ENCODE measurements around the gene SCMH1.

DNA sequence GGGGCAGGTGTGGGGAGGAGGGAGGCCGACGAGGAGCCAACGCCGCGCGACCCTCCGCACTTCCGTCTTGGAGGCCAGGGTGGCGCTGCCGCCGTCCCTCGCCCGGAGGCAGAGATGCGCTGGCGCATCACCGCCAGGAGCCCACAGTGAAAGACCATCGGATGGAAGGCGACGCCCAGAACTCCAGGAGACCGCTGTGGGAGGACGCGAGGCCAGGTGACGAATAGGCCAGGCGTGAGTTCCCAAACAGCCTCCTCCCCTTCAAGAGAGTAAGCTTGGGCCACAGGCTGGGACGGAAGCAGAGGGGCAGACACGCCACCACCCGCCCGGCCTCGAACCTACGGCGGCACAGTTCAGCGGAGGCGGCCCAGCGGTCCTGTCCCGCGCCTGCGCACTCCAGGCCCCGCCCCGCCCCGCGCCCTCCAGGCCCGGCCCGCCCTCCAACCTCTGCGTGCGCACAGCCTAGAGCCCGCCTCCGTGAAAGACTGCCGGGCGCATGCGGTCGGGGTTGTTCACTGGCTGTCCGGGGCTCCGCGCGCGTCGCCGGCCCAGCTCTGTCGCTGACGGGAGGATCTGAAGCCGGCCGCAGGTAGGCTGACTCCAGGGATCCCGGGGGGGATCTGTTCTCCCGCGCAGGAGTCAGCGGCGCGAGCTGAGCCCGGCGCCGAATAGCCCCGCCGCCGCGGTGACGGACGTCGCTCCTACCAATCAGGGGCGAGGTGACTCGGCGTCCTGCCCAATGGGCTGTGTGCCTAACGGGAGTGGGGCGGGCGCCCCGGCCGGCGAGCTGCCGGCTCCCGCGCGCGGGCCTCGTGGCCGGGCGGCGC lies 262.7 kb downstream of the SCMH1 start, which contains the start of gene CTPS1:
- TF ChIP-seq CTCF (IDR thresholded peaks at IDR 0.05): peak; percentile 32; the same call in 1 of the 2 replicates
- no peak for TF ChIP-seq REST (IDR thresholded peaks at IDR 0.05; ENCODE audit: insufficient read depth in 1 of 2, low read depth in 2 of 2, low read length in 1 of 2)
- TF ChIP-seq TCF7L2 (IDR thresholded peaks at IDR 0.05; ENCODE audit: low read depth, low read length): peak; percentile 61; the same call in 1 of the 2 replicates
- TF ChIP-seq SIN3A (IDR thresholded peaks at IDR 0.05; ENCODE audit: borderline replicate concordance, insufficient read depth, low read depth, low read length): no peak; the same call in 1 of the 2 replicates

Measured in Panc1 (cell line).